T-helper 22 cell (primary cell): ENCODE measurements around the gene MEPE.

ENCODE experiments used
- DNase-seq: peaks from one replicate; pipeline ENCODE4 v3.0.0-alpha.2; 2020; ENCODE audit warnings: low read depth

Gene MEPE

GRCh38 chr4:87840149-87840548, 7.4 kb downstream of the MEPE start:
- no peak for DNase-seq

GRCh38 chr4:87843936-87844335, 11.2 kb downstream of the MEPE start:
- no peak for DNase-seq

DNA sequence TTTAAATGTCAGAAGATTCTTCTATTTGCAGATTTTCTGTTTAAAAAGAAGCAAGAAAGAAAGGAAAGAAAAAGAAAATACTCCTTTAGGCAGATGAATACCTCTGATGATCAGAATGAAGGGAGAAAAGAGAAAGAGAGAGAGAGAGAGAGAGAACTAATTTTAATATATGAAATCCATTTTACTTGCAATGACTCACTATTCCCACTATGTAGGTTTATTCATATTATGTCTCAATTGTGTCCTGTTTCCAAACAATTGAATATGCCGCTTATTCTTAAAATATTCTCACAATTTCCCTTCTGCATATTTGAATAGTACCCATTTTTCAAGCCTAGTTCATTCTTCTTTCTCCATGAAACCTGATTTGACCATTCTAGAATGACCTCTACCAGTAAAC, 11.7 kb downstream of the MEPE start:
- no peak for DNase-seq

DNA sequence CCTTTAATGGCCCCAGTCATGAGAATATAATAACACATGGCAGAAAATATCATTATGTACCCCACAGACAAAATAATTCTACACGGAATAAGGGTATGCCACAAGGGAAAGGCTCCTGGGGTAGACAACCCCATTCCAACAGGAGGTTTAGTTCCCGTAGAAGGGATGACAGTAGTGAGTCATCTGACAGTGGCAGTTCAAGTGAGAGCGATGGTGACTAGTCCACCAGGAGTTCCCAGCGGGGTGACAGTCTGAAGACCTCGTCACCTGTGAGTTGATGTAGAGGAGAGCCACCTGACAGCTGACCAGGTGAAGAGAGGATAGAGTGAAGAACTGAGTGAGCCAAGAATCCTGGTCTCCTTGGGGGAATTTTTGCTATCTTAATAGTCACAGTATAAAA, 13.5 kb downstream of the MEPE start:
- DNase-seq, result no peak

DNA sequence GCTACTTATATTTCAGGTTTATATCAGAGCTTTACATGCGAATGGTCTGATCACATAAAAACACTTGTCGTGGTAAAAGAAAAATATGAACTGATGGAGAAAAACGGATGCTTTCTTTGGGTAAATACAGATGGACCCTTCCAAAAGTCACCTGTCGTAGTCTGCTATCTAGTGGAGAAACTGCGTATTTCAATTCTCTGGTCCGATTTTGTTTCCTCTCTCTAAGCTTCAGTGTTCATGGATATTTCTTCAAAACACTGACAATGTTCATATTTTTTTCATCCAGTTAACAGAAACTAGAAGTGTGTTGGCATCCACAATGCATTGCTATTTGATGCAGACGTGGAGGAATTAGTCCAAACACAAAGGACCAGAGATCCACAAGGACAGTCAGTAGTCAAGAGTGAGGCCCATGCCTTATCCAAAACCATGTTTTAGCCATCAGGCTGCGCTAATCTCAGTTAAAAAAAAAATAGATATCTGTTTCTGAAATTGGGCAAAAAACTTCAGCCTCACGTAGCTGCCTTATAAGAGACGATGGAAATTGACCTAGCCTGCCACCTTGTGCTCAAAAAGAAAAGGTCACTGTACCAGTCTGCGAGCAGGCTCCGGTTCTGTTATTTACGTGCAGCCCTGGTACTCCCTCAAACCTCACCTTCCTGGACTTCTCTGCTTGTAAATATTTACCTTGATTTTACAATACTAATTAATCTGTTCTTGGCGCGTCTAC, 16.0 kb downstream of the MEPE start:
- no peak for DNase-seq

DNA sequence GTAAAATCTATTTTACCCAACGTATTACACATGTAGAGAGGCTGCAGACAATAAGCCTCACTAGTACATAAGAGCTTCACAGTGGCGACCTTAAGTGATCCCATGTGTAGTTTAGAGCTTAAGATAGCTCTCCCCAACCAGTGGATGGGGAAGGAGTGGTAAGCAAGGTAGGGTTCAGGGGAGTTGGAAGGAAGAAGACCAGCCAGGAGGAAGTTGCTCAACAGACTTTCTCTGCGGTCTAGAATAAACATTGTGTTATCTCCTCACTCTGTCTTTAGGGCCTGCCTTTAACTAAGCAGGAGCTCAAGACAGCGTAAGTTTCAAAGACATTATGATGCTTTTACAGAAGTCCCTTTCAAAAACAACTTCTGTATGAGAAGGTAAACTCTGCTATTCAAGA, 16.8 kb downstream of the MEPE start:
- no peak for DNase-seq

GRCh38 chr4:87851332-87851731, 18.6 kb downstream of the MEPE start:
- DNase-seq, result no peak

GRCh38 chr4:87851953-87852352, 19.2 kb downstream of the MEPE start:
- DNase-seq, result no peak

DNA sequence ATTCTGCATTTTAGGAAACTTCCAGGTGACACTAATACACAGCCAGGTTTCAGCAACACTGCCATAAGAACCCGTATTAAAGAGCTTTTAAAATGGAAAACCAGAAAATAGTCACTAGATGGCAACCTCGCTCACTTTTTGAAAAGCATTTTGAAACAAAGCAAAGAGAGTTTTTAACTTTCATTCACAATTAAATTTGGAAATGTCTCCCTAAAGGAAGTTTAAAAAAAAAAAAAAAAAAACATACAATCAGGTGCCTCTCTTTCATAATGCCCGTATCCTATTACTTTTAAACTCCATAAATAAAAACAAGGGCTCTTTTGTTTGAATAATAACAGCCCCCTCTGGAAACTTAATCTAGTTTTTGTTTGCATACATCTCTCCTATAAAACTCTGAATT, 20.3 kb downstream of the MEPE start:
- DNase-seq, result no peak

DNA sequence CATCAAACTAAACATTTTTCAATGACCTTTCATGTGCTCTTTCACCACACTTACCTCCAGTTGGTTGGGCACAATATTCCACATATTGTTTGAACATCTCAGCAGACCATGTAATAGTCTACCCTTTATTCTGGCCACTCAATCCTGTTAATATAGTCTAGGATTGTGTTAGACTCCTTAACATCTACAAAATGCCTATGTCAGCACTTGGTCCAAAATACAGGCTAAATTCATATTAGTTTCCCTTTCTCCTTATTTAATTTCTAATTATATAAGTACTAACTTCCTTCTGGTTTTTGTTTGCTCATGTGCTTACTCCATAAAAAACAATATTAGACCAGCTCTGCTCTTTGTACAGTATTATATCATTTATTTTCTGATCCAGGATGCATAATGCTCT, 21.1 kb downstream of the MEPE start:
- no peak for DNase-seq

DNA sequence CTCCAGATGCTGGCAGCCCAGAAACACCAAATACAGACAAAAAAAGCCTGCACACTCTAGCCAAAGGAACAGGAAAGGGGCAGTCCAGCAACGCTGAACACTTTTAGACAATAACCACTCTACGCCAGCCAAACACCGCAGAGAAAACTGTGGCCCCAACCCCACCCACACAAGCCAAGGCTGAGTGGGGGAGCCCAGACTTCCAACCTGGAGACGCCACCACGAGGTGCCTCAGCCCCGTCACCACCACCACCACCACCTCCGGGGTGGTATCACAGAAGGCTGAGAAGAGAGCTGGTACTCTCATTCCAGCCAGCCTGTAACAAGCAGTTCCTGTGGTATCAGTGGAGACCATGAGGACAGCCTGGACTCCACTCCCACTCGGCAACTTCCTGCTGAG, 22.8 kb downstream of the MEPE start:
- DNase-seq, result no peak

GRCh38 chr4:87856816-87857215, 24.0 kb downstream of the MEPE start:
- DNase-seq, result no peak

DNA sequence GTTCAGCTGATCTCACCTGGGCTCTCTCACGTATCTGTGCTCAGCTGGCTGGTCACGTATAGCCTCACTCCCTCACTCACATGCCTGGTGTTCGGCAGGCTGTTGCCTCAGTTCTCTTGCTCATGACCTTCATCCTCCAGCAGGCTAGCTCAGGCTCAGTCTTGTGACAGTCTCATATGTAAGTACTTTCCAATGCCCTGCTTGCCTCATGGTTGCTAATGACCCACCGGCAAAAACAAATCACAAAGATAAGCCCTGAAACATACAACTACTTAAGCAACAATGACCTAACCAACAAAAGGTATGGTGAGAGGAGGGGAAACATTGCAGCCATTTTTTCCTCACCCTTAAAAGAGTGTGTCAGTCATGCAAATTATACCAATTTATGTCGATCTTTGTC, 25.0 kb downstream of the MEPE start:
- no peak for DNase-seq

DNA sequence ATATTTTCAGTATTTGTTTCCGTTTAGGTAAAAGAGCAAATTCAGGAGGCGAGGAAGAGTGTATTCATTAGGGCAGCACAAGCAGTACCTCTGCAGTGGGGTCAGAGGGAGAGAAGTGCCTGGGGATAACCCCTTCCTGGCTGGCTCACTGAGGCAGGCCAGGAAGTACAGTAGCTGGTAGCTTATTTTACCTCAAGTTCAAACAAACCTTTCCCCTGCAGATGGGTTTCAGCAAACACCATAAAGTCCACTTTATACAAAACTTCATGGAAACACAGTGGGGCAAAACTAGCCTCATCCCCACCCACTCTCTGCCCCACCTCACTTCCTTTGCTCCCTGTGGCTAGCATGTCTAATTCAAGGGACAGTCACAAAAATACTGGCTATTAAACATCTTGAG, 29.5 kb downstream of the MEPE start:
- no peak for DNase-seq

DNA sequence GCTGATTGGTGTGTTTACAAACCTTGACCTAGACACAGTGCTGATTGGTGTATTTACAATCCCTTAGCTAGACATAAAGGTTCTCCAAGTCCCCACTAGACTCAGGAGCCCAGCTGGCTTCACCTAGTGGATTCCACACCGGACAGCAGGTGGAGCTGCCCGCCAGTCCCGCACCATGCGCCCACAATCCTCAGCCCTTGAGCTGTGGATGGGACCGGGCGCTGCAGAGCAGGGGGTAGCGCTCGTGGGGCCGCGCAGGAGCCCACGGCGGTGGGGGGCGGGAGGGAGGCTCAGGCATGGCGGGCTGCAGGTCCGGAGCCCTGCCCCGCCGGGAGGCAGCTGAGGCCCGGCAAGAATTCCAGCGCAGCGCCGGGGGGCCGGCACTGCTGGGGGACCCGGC, 30.7 kb downstream of the MEPE start:
- DNase-seq, result no peak

- no peak for DNase-seq
Observed at GRCh38 chr4:87864321-87864720, 31.6 kb downstream of the MEPE start.

GRCh38 chr4:87865288-87865687, 32.5 kb downstream of the MEPE start:
- no peak for DNase-seq

DNA sequence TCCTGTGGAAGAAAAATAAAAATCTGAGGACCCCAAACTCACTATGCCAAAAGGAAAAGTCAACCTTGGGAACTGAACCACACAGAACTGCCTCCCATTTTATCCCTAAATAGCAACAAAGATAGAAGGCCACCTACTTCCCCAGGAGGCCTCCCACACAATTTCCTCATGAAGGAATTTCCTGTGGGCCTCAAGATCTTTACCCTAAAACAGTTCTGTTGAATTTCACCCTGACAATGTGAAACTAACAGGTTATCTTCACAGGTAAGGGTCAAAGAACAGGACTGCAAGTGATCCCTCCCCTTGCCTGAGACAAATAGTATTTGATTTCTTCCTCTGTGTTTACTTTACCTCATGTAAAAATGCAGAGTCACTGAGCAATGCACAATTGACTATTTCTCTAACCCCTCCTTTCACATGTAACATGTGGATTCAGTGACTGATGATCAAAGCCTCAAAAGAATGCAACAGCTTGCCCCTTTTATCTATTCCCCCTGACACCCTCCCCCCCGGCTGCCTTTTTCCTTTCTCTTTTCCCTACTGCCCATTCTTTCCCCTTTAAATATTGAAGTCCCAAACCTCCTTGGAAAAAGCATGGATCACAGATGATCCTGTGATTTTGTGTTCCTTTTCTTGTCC, 33.3 kb downstream of the MEPE start:
- DNase-seq, result no peak

- DNase-seq, result no peak
Observed at GRCh38 chr4:87868522-87868921, 35.8 kb downstream of the MEPE start.

DNA sequence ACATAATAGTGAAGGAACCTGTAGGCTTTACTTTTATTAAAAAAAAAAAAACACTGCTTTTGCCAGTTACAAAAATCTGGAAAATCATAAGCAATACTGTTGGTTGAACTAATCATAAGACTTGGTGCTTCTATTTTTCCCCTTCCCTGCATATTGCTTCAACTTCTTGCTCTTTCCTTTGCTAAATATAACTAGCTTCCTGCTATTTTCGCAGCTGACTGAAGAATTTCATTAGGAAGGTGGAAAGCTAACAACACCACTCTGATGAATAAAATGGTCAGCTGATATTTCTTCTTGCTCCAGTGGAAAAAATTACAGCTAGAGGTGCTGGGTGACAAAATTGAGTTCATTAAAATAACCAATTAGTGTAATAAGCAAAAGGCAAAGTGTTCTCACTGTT, 39.3 kb downstream of the MEPE start:
- DNase-seq, result no peak

DNA sequence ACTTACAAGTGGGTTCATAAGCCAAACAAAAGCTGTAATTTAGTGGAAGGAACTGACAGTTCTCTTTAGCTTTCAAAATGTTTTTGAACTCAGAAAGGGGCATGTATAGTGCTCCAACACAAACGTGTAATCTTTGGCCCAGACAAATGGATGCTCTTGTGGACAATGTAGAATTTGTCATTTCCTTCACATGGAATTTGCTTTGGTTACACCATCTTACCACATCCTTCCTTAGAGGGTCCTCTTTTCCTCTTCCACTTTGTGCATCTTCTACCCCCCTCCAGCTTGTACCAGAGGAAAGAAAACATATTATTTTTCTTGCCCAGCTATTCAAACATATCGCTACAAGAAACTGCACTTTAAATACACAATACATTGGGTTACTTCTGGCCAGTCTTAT, 42.4 kb downstream of the MEPE start:
- DNase-seq, result no peak

DNA sequence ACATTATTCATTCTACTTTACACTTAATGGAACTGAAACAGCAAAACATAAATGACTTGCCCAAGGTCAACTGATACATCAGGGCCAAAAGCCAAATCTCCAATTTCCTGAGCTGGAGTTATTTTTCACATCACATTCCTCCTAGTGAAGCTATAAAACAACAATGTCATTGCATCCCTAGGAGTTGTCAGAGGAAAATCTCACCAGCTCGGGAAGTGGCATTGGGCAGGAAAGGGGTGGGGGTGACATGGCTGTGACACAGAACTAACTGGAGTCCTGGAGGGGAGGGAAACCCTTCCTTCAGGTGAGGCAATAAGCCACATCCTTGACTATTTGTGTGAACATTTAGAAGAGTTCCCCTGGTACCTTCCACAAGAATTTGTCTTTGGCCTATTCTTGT, 47.3 kb downstream of the MEPE start:
- DNase-seq, result no peak

DNA sequence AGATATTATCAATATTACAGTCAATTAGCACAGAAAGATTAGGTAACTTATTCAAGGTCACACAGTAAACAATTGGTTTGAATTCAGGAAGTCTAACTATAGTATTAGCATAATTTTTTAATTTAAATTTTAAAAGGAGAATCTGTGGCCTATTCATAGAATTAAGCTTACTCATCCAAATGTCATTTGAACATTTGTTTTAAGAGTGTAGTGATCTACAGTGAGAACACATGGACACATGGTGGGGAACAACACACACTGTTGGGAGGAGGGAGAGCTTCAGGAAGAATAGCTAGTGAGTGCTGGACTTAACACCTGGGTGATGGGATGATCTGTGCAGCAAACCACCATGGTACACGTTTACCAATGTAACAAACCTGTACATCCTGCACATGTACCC, 48.3 kb downstream of the MEPE start:
- no peak for DNase-seq

GRCh38 chr4:87882321-87882720, 49.6 kb downstream of the MEPE start:
- no peak for DNase-seq
